GM21447 (cell line): ENCODE measurements around the gene MMD2.
"Not testable (repeated sequence)": the region's sequence is repeated elsewhere in the genome, so short reads cannot be mapped to it uniquely, and the experiment has no call there.

Experiments
- ATAC-seq: cut with Tn5 transposase; IDR thresholded peaks from one replicate; pipeline ENCODE4 v1.9.1; 2021; ENCODE audit not compliant: unreplicated experiment

The MMD2 gene

DNA sequence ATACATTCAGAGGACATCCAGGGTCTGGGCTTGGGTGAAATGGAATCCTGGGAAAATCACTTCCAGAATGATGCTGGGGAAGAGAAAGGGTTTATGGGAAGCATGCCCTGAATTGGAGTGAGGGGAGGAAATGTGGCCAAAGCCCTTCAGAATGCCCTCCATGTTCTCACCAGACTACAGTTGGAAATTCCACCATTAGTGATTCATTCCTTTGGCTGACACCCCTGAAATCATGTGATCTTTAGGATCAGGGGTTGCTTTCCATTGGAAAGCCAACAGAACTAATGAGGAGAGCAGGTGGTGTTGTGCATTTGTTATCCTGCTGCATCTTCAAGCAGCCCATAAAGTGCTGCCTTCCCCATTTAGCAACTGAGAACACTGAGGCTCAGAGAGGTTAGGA lies 54.6 kb downstream of the MMD2 start:
- ATAC-seq = no peak

DNA sequence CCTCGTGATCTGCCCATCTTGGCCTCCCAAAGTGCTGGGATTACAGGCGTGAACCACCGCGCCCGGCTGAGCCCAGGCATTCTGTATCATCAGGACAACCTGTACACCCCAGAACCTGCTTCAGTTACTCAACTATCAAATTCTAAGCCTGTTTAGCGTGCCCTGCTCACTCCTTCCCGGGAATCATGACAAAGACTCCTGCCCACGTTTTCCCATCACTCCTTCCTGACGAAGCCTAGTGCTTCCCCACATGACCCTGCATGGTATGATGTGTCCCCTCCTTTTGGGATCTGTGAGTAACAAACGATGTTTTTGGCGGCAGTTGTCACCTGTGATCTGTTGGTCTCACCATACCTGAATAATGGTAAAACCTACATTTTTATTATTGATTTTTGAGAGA lies 63.2 kb downstream of the MMD2 start:
- no peak for ATAC-seq

DNA sequence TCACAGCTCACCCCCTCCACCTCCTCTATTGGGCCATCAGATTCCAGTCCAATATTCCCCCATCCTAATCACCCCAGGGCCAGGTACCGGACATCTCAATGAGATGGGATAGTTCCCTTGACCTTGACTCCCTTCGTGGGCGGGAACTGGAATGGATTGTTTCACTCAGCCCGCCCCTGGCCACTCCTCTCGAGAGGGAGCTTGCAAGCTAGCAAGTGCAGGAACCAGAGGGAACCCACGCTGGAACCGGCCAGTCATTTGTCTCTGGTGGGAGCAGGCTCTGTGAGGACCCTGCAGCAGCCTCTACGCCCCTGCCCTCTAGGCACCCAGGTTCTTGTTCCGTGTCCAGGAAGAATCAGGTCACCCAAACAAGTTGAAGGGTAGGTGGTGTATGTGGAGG lies 64.5 kb downstream of the MMD2 start:
- ATAC-seq = no peak

DNA sequence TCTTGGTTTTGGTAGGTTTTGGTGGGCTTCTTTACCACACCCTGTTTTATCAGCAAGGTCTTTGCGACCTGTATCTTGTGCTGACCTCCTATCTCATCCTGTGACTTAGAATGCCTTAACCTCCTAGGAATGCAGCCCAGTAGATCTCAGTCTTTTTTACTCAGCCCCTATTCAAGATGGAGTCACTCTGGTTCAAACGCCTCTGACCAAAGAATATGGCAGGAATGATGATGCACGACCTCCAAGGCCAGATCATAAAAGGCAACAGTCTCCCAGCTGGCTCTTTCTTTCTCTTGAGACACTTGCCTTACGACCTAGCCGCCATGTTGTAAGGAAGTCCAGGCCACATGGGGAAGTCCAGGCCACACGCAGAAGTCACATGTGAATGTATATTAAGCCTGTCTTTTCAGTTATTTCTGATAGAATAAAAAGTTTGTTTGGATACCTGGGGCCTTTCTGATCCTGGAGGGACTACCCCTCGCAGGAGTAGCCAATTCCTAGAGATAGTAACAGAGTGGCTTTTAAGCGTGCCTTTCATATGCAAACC lies 65.0 kb downstream of the MMD2 start:
- ATAC-seq = no peak

DNA sequence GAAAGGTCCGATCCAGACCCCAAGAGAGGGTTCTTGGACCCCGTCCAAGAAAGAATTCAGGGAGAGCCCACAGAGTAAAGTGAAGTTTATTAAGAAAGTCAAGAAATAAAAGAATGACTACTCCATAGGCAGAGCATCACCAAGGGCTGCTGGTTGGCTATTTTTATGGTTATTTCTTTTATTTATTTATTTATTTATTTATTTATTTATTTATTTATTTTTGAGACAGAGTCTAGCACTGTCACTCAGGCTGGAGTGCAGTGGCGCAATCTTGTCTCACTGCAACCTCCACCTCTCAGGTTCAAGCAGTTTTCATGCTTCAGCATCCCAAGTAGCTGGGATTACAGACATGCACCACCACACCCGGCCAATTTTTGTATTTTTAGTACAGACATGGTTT lies 65.8 kb downstream of the MMD2 start:
- not testable (repeated sequence) for ATAC-seq

DNA sequence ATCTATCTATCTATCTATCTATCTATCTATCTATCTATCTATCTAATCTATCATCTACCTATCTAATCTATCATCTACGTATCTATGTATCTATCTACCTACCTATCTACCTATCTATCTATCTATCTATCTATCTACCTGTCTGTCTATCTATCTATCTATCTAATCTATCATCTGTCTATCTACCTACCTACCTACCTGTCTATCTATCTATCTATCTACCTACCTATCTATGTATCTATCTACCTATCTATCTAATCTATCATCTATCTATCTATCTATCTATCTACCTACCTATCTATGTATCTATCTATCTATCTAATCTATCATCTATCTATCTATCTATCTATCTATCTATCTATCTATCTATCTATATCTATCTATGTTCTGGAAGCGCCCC lies 67.5 kb downstream of the MMD2 start:
- not testable (repeated sequence) for ATAC-seq

DNA sequence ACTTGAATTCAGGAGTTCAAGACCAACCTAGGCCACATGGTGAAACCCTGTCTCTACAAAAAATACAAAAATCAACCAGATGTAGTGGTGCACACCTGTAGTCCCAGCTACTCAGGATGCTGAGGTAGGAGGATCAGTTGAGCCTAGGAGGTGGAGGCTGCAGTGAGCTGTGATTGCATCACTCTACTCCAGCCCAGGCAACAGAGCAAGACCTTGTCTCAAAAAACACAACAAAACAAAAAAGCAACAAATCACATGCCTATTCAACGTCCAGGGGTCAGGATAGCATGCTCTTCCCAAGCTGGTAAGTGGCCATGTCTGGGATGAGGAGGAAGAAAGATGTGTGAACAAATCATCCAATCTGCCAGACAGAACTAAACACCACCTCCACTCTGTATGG lies 69.3 kb downstream of the MMD2 start:
- no peak for ATAC-seq

DNA sequence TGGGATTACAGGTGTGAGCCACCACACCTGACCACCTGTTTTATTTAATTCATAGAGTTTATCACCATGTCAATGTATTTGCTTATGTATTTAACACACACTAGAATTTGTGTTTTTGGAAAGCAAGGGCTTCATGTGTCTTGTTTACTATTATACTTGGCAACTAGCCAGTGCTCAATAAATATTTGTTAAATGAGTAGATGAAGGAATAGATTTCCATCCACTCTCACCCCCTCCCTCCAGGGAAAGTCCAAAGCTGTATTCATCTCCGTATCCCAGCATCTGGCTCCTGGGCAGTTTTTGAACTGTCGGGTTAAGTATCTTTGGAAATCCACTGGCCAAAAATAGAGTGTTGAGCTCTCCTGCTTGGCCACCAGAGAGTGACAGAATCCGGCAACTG lies 70.8 kb downstream of the MMD2 start:
- ATAC-seq = no peak

DNA sequence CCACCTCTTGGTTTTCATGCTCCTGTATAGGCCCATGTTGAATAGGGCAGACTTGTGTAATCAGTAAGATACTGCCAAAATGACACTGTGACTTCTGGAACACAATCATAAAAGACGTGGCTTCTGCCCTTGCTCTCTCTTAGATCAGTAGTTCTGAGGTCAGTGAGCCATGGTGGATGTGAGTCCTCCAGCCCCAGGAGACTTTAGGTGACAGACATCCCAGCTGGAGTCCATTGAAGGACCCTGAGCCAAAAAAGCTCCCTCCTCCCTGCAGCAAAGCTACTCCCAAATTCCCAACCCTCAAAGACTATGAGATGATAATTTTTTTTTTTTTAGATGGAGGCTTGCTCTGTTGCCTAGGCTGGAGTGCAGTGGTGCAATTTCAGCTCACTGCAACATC lies 72.3 kb downstream of the MMD2 start:
- no peak for ATAC-seq

DNA sequence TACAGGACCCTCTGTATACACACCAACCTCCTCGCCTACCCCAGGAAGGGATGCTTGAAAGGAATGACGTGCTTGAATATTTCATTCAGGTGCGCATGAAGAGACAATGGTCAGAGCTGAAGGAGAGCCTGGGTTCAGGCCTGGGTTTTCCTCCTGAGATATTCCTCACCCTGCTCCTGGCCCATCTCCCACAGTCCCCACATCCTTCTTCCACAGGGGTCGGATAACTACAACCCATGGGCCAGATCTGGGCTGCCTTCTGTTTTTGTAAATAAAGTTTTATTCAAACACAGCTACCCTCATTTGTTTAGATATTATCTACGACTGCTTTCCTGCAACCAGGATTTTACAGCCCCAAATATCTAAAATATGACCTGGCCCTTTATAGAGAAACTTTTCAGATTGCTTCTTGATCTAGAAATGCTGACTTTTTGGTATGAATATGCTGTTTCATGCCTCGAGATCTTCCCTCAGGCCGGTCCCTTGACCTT lies 73.6 kb downstream of the MMD2 start:
- no peak for ATAC-seq

DNA sequence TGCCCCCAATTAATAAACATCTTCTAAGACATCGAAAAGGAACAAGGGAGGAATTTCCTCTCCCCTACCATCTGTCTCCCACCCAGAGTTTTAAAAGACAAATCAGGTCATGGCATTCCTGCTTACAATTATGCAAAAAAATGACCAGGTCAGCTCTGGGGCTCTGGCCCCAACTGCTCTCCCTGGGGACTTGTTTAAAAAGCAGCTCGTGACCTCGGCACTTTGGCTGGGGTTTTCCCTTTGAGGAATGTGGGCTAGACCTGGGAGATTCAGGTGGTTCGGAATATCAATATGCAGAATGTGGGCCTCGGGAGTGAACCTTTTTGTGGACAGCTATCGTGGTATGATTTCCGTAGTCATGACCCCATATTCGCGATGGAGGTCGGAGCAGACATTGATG lies 74.8 kb downstream of the MMD2 start:
- no peak for ATAC-seq

DNA sequence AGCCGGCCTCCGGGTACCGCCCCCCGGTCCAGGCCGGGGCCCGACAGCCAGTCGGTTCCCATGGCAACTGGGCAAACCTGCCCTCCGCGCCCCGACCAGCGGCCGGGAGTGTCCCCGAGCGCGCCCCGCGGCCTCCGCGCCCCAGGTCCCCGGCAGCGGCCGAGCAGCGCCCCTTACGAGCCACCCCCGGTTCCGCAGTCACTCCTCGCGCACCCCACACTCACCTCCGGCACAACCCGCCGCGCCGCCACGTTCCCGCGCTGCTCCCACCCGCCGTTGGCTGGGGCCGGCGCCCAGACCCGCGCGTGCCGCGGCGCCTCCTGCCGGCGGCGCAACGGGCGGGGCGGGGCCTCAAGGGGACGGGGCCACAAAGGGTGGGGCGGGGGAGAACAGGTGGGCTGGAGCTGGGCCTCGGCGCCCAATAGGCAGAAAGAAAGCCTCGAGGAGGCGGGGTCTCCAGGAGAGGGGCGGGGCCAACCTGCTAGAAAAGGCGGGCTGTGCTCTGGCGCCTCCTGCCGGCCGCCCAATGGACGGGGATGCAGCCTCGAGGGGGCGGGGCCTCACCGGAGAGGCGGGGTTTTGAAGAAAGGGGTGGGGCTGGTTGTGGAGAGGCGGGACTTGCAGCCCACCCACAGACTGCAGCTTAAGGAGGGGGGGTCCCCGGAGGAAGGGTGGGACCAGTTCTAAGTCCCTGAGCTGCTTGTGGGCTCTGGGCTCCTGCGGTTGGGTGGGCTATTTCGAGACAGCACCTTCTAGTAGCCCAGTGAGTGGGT lies 75.4 kb downstream of the MMD2 start, which contains the start of gene RADIL:
Gene RADIL, minus strand, starts transcription at position 345 of the 773 bp plus-strand sequence. CDS start 5,577 bp downstream, outside the sequence.
- ATAC-seq = peak; percentile 84

DNA sequence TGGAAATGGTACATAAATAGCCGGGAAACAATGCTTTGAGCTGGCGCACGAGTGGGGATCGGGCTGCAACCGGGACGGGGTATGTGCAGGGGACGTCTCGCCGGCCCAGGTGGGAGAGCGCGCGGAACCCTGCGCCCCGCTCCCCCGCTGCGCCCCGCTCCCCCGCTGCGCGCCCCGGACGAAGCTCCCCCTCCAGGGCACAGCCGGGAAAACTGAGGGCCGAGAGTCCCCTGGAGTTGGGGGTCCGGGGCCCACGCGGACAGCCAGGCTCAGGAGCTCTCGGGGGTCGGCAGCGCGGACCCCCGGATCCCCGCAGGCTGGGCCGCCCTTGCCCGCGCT lies 76.0 kb downstream of the MMD2 start:
- no peak for ATAC-seq

DNA sequence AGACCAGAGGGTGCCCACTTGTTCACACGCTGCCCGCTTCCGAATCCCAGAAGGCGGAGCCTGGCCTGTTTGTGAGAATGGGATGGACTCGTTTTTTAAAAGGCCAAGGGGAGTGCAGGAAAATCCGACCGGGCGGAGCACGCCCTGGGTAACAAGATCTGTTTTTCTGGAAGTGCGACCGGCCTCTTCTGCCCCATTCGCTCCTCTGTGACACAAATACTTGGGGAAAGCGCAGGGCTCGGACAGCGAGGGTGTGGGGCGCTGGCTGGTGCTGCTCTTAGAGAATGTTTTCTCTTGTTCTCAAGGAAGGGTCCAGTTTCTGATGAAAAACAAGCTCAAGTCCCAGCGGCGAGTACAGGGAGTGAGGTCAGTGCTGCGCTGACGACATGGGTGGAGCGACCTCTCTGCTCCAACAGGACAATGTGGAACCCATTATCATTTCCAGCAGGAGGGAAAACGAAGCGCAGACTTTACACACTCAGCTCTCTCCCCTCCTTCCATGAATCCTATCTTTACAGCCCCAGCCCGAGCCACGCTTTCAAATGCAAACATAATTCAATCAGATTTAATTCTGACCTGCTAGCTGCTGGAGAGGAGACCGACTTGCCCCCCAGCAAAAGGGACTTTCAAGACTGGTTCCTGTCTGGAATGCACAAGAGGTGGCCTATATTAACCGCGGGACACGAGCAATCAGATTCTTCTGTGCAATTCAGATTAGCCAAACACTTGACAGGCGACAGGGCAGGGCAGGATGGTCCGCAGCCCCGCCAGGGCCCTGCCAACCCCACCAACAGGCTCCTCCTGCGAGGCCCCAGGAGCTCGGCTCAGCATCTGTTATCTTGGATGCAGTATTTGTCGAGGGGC lies 76.6 kb downstream of the MMD2 start:
- no peak for ATAC-seq

DNA sequence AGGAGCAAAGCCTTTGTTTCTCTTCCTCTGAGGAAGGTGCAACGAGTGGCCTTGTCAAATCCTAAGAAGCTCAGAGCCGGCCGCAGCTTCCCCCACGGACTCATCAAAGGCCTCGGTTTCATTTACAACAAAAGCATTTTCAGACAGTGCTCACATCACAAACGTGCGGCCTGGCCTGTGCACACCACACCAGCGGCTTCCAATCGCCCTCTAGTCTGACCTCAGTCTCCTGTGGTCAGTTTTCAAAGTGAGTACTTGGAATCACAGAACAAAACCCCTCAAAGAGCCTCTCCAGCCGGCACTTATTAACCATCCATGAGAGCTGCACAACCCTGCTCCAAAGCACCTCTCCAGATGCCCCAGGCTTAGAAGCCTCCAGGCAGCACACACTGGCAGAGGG lies 78.8 kb downstream of the MMD2 start:
- no peak for ATAC-seq

DNA sequence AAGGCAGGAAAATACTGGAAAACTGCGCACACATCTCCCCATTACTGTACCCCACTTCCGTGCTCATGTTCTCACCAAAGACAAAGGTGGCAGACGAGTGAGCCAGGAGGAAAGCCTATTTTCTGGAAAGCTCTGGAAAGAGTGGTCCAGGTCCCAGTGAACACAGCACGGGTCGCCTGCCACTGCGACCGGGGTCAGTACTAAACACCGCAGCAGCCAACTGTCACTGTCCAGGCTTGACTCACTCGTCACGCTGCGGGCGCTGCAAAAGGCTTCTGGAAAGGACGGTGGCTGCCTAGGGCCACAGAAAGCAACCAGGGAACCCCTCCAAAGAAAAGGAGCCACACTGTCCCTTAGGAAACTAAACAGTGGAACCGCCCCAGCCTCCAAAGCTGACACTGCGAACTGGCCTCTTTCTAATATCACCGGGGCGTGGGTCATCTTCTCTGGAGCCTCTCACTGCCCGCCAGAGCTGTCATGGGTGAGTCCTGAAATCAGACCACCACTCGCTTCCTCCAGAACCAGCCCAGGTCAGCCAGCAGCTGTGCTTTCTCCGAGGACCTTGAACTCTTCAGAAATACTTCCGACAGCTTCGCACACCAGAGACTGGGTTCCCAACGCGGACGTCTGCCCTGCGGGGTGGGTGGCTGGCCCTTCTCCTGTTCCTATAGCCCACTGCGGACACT lies 79.4 kb downstream of the MMD2 start:
- ATAC-seq = no peak

DNA sequence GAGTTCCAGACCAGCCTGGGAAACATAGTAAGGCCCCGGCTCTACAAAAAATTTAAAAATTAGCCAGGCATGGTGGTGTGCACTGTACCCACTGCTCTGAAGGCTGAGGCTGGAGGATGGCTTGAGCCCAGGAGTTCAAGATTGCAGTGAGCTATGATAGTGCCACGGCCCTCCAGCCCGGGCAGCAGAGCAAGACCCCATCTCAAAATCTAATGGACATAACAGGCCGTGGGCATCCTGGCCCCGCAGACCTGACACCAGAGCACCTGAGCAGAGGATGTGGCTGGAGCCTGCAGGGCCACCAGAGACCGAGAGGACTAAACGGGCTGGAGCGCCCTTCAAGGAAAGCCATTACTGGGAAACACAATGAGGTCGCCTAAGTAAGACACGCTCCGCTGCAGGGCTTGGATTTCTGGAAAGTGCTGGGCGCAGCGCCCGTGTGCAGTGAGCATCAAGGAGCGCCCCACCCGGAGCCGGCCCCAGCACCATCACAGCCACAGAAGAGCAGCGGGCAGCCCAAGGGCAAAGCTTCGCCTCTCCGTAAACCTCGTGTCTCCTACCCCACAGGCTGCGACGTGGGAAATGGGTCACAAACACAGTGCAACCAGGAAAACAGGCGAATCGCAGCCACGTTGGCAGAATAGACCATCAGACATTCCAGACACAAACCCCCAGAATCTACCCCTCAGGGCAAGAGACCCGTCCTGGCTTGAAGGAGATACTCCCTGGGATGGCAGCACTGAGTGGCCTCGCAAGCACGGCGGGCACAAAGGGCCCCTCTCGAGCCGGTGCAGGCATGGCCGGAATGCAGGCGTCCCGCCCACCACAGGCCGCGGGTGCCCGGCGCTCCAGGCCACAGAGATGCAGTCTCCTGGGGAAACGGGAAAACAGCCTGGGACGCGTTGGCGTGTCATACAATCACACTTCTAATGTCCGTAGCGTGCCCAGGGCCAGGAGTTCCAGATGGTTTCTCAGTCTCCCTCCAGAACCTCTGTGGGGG lies 80.4 kb downstream of the MMD2 start:
- no peak for ATAC-seq

DNA sequence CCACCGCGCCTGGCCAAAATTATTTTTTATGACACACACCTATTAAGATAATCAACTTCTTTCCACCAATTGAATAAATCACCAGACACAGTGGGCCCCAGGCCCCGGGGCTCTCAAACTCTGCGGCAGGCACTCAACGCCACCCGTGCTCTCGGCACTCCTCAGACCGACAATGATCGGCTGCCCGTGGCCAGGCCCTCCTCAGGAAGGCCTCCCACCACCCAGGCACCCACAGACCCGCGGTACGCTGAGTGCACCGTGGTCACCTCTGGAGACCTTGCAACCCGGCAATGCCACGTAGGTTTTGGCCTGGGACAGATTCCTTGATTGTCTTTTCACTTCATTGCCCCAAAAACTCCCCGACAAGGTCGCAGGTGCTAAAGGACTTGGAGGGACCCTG lies 82.4 kb downstream of the MMD2 start:
- ATAC-seq = no peak

DNA sequence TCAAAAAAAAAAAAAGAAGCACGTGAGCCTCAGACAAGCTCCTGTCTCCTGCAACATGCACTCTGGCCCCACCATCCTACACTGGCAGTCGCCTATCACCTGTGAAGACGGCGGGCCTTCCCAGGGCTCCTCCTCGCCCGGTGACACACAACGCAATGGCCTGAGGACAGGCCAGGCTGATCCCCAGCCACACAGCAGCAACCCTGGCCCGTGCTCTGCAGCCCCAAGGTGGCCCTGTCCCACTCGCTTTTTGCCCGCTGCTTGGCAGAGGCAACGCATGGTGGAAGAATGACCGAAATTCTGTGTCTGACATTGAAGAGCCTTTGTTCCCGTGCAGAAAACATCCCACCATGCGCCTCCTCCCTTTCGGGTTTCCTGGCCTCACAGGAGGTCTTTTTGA lies 83.6 kb downstream of the MMD2 start:
- ATAC-seq = no peak
